Stomach (tissue), 4 donors: ENCODE measurements around the gene PASD1.

Experiments used
- POLR2A ChIP-seq, 4 donors: fragments of 450-650 bp; IDR thresholded peaks; one replicate each; pipeline ENCODE4 v1.6.1; 2016; ENCODE audit warnings: antibody characterized with exemption in 4 of 4, control low read depth in 2 of 4, mild to moderate bottlenecking in 1 of 4, moderate library complexity in 1 of 4
- POLR2AphosphoS5 ChIP-seq, 3 donors: sonication (generic); formaldehyde crosslinking; IDR thresholded peaks; one replicate each; pipeline ENCODE4 v1.6.1; 2016; ENCODE audit warnings: antibody characterized with exemption in 3 of 3
- TF ChIP-seq, protein P1 (sequence below), 7 experiments: fragments of 450-650 bp in 4 of 7; fragments of 200-600 bp in 3 of 7; sonication (generic) in 3 of 7; IDR thresholded peaks; one replicate each; pipeline ENCODE4 v1.5.1; 2016 to 2019; ENCODE audit warnings: antibody characterized with exemption in 7 of 7, control low read depth in 2 of 7, mild to moderate bottlenecking in 1 of 7

DNA sequence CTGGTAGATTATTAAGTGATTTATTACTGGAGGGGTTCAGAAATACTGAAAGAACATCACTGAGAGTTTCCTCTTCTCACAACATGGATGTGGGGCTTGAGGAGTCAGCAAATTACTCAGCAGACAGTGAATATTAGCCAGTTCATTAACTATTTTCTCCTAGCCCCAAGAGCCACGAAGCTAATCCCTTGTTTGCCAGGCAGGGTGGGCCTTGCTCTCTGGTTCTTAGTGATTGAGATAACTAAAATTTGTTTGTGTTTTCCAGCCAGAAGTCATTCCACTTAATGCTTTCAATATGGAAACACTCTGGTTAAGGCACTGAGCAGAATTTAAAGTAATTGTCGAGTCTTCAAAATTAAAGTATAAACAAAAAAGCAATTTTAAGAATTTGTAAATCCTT lies 40.1 kb upstream of the PASD1 start:
- TF ChIP-seq POLR2AphosphoS5 (IDR thresholded peaks at IDR 0.05): no peak
- TF ChIP-seq, protein P1, sequence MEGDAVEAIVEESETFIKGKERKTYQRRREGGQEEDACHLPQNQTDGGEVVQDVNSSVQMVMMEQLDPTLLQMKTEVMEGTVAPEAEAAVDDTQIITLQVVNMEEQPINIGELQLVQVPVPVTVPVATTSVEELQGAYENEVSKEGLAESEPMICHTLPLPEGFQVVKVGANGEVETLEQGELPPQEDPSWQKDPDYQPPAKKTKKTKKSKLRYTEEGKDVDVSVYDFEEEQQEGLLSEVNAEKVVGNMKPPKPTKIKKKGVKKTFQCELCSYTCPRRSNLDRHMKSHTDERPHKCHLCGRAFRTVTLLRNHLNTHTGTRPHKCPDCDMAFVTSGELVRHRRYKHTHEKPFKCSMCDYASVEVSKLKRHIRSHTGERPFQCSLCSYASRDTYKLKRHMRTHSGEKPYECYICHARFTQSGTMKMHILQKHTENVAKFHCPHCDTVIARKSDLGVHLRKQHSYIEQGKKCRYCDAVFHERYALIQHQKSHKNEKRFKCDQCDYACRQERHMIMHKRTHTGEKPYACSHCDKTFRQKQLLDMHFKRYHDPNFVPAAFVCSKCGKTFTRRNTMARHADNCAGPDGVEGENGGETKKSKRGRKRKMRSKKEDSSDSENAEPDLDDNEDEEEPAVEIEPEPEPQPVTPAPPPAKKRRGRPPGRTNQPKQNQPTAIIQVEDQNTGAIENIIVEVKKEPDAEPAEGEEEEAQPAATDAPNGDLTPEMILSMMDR (IDR thresholded peaks at IDR 0.05): no peak
- no peak for TF ChIP-seq POLR2A (IDR thresholded peaks at IDR 0.05)
